HG02623 (cell line): ENCODE results near the gene SMC4.

Experiments
- ATAC-seq: cut with Tn5 transposase; IDR thresholded peaks from one replicate; pipeline ENCODE4 v1.9.1; 2021; ENCODE audit warnings: moderate library complexity; ENCODE audit not compliant: unreplicated experiment

The SMC4 gene

DNA sequence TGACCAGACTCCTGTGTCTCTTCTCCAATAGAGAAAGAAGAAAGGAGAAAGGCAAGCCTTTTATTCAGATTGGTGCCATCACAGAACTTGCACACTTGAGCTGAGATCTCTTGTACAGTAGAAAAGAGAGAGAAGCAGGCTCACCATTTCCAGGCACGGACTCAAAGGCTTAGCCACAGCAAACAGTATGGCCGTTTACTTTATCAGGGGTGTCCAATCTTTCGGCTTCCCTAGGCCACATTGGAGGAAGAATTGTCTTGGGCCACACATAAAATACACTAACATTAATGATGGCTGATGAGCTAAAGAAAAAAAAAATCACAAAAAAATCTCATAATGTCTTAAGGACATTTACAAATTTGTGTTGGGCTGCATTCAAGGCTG lies 5.4 kb upstream of the SMC4 start:
- ATAC-seq = no peak

DNA sequence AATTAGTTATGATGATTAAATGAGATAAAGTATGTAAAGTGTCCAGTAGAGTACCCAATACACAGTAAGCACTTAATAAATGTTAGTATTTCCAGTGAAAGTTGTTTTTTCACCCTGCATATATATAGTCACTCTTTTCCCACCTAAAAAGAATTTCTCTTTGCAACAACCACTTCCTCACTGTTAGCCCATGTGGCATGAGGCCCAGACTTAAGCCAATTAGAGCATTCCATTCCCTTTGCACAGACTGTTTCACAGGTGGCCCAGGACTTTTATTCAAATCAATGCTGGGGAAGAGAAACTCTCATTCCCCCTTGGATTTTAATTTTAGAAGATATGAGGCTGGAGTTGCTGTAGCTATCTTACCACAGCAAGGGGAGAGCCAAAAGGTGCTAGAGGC lies 4.2 kb upstream of the SMC4 start:
- no peak for ATAC-seq

DNA sequence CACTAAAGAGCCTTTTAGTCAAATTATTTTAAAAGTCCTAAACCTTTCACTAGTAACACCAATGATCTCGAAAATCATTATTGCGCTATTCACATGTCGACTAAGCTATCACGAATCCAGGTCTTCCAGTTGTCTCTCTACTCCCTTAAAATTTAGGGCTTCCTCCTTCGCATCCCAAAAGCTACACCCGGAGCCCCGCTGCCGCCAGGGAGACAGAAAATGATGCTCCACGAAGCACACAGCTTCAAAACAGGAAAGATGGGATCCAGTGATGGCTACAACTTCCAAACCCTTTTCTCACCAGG lies 678 bp upstream of the SMC4 start:
- ATAC-seq = peak; percentile 2

DNA sequence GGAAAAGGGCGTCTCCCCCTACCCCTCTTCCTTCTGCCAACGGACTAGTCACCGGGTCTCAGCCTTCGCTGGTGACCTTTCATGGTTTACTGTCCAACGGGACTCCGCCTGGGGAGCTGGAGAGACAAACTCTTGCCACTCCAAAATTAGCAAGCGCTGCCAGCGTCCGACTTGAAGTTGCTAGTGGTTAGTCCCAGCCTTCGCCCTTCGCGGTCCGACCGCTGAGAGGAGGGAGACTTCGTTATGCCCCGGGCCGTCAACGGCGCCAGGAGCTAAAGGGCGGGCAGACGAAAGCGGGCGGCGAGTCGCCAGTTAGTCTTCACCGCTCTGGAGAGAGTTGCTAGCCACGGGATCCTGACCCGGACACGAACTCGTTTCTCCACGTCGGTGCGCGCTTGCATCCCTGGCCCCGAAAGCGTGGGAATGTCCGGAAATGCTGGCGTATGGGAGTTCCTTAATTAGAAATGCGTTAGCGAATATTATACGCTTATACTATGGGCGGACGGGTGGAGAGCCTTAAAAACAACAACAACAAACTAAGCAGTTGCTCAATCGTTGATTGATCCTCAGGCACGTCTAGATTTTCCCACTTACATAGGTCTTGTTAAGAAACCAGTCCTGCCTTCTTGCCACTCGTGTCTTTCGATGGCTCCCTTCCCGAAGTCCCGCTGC lies 716 bp downstream of the SMC4 start:
- no peak for ATAC-seq

DNA sequence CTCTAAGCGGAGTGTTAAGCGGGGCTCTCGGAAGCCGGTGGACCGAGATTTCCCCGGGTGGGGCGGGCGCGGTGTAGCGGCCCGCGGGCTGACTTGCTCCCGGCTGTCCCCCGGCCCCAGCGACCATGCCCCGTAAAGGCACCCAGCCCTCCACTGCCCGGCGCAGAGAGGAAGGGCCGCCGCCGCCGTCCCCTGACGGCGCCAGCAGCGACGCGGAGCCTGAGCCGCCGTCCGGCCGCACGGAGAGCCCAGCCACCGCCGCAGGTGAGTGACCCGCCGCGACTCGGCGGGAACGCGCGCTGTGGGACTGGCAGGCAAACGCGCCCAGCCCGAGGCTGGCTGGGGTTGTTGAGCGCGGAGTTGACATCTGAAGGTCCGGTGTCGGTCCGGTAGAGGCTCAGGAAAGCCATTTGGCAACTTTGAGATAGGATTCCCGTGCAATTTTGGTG lies 1.3 kb downstream of the SMC4 start:
- no peak for ATAC-seq

DNA sequence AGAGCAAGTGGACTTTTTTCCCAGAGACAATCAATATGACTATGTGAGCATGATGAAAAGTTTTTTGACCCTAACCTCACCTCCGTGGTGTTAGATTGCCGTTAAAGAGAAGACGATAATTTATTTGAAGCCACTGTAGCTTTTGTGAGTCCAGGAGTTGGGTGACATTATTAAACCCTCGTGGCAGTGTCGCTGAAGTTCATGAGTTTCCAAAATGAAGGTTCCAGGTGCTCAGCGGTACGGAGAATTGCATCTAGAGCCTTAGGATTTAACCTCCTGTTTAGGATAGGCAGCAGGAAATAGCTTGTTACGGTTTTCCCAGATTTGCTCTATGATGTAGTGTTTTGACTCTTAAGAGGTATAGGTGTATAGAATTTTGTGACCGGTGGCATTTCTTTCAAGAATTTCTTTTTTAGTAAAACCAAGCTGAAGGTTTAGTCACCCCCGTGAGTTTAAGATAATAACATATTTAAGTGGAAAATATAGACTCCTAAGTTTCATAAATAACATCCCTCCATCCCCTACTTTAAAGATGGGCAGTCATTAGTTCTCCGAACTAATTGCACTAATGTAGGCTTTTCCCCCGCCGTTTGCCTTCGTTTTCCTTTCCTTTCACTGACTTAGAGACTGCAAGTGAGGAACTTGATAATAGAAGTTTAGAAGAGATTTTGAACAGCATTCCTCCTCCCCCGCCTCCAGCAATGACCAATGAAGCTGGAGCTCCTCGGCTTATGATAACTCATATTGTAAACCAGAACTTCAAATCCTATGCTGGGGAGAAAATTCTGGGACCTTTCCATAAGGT lies 2.0 kb downstream of the SMC4 start:
- no peak for ATAC-seq

DNA sequence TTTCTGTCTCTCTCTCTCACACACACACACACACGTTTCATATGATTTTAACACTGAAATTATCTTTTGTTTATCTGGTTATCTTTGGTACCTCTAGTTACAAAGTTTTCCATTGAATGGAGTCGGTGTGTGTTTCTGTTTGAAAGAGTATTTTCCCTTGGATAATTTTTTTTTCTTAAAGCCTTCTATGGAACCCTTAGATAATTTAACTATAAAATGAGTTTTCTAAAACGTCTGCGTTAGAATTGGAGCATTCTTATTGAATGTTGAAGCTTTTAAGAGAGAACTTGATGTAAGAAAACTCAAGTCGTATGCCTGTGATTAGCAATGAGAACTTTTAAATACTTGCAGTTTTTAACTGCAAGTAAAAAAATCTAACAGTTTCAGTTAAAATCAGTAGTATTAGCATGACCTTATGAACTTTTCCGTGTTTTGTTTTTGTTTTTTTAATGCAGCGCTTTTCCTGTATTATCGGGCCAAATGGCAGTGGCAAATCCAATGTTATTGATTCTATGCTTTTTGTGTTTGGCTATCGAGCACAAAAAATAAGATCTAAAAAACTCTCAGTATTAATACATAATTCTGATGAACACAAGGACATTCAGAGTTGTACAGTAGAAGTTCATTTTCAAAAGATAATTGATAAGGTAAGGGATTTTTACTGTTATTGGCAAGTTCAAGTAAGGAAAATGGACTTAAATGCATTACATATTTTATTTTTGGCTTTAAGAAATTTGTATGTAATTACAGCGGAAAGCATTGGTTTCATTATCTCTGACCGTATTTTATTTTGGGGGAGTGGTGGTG lies 3.0 kb downstream of the SMC4 start:
- ATAC-seq = no peak

DNA sequence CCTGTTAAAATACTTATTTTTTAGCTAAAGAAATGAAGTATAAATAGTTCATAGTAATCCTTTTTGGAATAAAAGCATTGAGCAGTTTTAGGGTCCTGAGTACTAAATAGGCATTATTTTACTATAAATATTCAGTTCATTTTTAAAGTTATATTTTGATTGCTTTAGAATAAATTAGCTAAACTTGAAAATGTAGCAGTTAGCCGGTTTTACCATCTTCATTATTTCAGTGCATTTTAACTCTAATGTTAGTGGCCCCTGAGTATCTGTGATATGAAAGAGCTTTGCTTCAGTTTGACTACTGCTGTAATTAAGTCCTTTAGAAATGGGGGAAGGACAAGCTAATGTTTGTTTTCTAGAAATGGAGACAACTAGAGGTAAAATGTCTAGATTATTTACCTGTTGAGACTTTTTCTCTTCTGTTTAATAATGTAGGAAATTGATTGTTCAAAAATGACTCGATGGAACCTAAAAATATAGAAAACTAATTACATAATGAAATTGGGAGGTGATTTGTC lies 3.6 kb downstream of the SMC4 start:
- no peak for ATAC-seq

DNA sequence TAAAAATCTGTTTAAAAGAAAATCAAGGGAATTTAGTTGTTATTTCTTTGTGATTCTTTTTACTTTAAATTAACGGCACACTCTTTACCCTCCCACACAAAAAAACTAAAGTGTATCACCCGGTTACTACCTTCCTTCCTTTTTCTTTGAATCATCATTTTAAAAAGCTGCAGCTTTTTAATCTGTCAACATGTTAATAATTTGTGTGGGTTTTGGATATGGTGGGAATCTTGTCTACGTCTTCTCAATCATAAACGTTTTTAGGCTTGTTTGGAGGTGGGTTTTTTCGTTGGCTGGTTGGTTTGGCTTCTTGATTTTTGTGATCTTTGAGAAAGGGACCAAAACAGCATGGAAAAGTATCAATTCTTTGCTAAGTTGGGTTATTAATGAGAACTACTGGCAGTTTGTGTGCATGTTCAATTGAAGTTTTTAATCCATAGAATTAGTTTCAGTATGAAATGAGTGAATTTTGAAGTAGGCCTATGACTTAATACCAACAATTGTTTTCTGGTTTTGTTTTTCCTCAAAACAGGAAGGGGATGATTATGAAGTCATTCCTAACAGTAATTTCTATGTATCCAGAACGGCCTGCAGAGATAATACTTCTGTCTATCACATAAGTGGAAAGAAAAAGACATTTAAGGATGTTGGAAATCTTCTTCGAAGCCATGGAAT lies 4.5 kb downstream of the SMC4 start:
- no peak for ATAC-seq

DNA sequence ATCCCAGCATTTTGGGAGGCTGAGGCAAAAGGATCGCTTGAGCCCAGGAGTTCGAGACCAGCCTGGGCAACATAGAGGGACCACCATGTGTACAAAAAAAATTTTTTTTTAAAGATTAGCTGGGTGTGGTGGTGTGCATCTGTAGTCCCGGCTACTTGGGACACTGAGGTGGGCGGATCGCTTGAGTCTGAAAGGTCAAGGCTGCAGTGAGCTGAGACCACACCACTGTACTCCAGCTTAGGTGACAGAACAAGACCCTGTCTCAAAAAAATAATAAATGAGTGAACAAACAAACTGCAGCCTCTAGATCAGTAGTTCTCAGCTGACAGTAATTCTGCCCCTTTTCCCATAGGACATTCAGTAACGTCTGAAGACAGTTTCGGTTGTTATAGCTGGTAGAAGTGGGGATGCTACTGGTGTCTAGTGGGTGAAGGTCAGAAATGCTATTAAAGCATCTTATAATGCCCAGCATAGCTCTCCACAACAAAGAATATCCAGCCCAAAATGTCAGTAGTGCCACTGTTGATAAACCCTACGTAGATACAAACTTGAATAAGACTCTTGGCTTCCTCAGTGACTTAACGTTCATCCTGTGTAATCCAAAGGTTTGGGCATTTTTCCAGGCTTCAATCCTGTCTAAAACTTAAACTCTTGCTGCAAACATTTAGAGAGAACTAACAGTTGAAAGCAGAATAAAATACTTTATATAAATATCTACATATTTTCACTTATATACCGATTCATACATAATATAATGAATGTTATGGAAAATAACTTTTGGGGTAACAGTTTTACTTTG lies 10.6 kb downstream of the SMC4 start:
- ATAC-seq = no peak

DNA sequence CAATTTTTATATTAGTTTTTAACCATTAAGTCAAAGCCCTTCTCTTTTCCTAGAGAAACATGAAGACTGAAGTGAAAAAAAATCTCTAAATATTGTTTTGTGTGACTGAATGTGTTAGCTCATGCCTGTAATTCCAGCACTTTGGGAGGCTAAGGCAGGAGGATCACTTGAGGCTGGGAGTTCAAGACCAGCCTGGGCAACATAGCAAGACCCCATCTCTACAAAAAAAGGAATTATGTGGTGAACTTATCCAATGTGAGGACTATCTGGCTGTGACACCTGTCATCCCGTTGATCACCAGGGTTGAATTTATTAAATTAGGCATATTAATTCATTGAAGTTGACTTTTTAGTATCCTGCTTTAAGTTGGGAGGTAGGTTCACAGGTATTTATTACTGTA lies 13.0 kb downstream of the SMC4 start:
- ATAC-seq = no peak

DNA sequence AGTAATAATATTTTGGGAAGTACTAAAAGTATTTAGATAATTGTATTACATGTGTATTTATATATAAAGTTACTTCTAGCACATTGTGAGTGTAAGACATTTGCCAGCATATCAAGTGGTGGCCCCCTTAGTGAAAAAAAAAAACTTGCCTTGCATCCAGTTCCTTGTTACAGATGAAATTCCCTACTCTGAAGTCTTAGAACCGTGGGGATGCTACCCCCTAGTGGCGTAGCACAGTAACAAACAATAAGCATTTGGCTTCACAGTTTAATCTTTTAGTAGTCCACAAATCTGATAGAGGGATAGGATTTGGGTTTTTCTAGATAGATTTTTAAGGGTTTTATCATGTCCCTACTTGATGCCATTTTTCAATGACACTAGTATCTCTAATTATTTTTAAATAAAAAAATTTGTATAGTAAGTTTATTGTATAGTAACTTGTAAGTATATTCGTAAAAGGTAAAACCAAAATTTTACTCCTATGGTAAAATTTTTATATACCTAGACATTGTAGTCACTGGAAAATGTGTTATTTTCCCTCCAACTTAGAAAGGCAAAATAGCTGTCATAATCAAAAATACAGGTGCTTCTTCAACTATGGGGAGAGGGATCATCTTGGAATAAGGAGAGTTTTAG lies 14.3 kb downstream of the SMC4 start:
- ATAC-seq = peak; percentile 76

DNA sequence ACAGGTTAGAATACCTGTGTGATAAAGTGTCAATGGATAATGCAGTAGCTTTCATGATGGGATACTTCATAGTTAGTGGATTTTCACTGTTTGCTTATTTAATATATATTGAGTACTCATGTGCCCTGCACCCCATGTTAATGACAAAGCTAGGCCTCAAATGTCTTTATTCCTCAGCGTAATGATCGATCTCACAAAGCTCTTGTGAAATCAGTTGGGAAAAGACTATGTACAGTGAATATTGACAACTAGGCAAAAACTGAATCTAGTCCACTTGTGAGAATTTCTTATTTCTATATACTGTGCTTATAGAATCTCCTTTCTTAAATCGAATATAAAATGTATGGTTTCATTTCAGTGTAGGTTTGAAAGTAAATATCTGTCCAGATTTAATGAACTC lies 17.9 kb downstream of the SMC4 start:
- no peak for ATAC-seq

DNA sequence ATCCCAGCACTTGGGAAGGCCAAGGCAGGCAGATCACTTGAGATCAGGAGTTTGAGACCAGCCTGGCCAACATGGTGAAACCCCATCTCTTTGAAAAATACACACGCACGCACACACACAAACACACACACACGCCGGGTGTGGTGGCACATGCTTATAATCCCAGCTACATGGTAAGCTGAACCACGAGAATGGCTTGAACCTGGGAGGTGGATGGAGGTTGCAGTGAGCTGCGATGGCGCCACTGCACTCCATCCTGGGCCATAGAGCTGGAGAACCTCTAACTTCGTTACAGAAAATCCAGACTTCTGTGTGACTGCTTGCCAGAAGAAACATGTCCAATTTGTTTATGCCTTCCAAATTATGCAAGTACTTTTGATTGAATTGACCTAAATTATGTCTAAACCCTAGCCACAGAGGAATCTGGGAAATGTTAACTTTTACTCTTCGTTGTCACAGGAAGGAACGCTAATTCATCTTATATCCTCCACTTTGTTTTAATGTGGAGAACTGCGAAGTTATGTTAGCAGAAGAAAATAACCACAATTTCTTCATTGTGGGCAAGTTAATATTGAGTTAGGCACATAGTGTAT lies 28.5 kb downstream of the SMC4 start:
- no peak for ATAC-seq

DNA sequence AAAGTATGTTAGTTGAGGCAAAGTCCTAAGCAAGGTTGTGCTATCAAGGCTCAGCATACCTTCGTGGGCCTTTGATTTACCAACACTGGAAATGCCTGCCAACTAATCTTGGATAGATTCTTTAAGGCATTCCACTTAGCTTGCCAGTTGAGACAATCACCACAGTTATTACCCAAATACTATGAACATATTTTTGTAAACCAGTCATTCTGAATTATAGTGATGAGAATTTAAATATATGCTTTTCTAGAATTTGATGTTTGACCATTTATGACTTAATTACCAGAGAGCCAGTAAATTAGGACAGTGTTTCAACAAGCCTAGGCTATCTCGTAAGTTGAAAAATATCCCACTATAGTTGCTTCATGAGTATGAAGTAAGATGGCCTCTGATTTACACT lies 34.6 kb downstream of the SMC4 start:
- ATAC-seq = no peak

DNA sequence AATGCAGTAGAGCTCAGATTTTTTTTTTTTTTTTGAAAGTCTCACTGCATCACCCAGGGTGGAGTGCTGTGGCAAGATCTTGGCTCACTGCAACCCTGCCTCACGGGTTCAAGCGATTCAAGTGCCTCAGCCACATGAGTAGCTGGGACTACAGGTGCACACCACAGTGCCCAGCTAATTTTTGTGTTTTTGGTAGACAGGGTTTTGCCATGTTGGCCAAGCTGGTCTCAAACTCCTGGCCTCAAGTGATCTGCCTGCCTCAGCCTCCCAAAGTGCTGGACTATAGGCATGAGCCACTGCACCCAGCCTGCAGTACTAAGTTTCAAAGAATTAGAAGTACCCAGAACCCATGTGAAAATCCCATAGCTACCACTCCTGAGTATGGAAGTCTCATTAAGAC lies 35.6 kb downstream of the SMC4 start:
- no peak for ATAC-seq

DNA sequence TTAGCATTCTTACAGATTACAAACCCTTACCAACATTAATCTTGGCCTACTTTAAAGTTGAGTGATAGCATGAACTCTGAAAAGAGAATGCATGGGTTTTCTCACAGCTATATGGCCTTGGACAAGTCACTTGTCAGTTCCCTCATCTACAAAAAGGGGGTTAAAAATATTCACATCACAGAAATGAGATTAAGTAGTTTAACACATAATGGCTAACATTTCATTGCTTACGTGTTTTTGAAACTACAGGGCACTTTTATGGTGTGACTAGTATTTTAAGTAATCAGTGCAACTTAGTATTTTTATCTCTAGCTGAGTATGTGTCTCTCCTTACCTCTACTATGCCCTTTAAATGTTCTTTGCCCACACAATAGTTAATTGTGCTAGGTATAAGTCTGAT lies 36.3 kb downstream of the SMC4 start:
- no peak for ATAC-seq

DNA sequence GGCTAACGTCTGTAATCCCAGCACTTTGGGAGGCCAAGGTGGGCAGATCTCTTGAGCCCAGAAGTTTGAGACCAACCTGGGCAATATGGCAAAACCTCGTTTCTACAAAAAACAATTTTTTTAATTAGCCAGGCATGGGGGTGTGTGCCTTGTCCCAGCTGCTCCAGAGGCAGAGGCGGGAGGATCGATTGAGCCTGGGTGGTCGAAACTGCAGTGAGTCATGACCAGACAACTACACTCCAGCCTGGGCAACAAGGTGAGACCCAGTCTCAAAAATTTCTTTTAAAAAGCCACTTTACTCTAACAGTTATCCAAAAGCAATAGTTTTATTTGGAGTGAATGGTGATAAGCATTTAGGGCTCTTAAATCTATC lies 37.6 kb downstream of the SMC4 start:
- ATAC-seq = no peak

DNA sequence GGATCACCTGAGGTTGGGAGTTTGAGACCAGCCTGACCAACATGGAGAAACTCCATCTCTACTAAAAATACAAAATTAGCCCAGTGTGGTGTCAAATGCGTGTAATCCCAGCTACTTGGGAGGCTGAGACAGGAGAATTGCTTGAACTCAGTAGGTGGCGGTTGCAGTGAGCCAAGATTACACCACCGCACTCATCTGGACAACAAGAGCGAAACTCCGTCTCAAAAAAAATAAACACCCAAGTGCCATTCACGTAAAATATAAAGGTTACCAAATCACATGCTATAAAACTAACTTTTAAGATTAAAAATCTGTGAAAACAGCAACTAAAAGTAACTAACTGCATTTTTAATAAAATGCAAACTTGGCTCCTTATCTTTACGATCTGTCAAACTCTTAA lies 41.2 kb downstream of the SMC4 start:
- ATAC-seq = no peak

DNA sequence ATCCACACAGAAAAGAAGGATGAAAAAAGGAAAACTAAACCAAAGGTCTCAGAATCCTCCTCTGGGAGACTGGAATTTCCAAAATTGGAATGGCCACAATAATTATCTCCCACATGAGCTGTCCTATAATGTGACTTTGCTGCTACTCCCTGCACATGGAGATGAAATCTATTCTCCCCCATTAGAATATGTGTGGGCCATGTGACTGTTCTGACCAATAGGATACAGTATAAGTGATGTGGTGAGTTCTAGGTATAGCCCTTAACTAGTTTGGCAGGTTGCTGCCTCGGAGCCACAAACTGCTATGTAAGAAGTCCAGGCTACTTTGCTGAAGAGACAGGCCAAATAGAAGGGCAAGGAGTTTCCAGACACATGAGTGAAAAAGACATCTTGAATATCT lies 45.0 kb downstream of the SMC4 start:
- no peak for ATAC-seq
